ENCODE measurements around the gene UGDH. TPM values are rescaled to one million over a fixed set of nuclear protein-coding genes. Genes with fewer than 3 reads are reported as not detected.
"Not testable (repeated sequence)": the region's sequence is repeated elsewhere in the genome, so short reads cannot be mapped to it uniquely, and the experiment has no call there.

Gene UGDH
- total RNA-seq, 2 donors from 2014 or later, result 26.0 to 26.6 TPM

GRCh38 chr4:39476187-39476895 is 50.9 kb downstream of the UGDH start:
- no peaks in the 10 kb centered on the region for H3K9me3 Mint-ChIP-seq
- H3K36me3 Mint-ChIP-seq, result no peaks in the 10 kb centered on the region
- H3K27ac Mint-ChIP-seq, result peak overlapping the region; percentile 4 to 58
- DNase-seq (ENCODE audit: low spot score in 2 of 2), result no peak
- ATAC-seq, result no peak

GRCh38 chr4:39472396-39472795 is 54.8 kb downstream of the UGDH start:
- Mint-ChIP-seq H3K9me3 (no peaks in the 10 kb centered on the region), H3K27ac (no peak overlapping the region), H3K36me3 (no peaks in the 10 kb centered on the region)
- ATAC-seq, result no peak
- no peak for DNase-seq (ENCODE audit: low spot score in 2 of 2)

- no peaks in the 10 kb centered on the region for H3K9me3 Mint-ChIP-seq
- H3K27ac Mint-ChIP-seq, result no peak overlapping the region
- no peak for DNase-seq (ENCODE audit: low spot score in 2 of 2)
- no peak for ATAC-seq
- H3K36me3 Mint-ChIP-seq, result no peaks in the 10 kb centered on the region
Measured at GRCh38 chr4:39470402-39470801, 56.8 kb downstream of the UGDH start.

DNA sequence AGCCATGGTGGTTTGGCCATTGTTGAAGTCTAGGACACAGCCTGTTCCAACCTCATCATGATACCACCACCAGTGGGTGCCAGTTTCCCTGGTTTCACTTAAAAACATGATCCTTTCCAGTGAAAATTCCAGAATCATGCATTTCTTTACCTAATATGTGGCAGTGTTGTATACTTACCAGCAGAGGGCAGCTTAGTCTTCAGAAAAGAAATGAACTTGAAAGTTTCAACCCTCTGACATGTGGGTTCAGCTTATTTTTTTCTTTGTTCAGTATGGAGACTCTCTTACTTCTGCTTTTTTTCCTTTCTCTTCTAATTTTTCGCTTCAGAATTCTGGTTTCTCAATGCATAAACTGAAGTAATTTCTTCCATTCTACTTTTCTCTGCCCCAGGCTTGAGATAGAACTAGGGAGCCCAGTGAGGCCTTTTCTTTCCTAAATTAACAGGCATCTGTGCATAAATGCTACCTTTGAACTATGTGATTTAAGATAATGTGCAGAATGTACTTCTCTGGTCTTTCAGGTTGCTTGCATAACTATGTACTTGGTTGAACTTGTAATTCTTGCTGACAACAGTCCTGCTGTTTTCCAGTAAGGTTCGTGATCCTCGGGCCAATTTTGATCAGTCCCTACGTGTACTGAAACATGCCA is 57.7 kb downstream of the UGDH start:
- H3K27ac Mint-ChIP-seq, result peak overlapping the region in 1 of 2 donors; percentile 74
- no peaks in the 10 kb centered on the region for H3K9me3 Mint-ChIP-seq
- peak; percentile 52 to 58 for ATAC-seq
- no peak for DNase-seq (ENCODE audit: low spot score in 2 of 2)
- H3K36me3 Mint-ChIP-seq, result no peaks in the 10 kb centered on the region

DNA sequence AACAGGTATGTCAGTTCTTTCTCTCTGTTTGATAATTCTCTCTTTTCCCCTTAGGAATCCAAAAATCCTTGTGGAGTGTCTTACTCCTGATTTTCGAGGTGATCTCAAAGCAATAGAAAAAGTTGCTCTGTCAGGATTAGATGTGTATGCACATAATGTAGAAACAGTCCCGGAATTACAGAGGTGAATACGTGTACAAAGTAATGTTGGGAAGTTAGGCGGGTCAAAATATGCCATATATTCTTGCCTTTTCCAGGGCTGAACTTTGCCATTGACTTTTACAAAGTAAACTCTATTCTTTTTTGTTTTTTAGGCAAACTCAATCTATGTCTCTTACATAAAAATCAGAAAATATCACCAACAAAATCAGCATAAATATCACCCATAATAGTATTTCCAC is 59.8 kb downstream of the UGDH start:
- ATAC-seq, result no peak
- H3K9me3 Mint-ChIP-seq, result no peaks in the 10 kb centered on the region
- peaks cover 0 to 9% of the 10 kb centered on the region in 2 donors for H3K36me3 Mint-ChIP-seq
- no peak overlapping the region for H3K27ac Mint-ChIP-seq
- no peak for DNase-seq (ENCODE audit: low spot score in 2 of 2)

- no peak for DNase-seq (ENCODE audit: low spot score in 2 of 2)
- no peaks in the 10 kb centered on the region for H3K9me3 Mint-ChIP-seq
- no peak for ATAC-seq
- H3K27ac Mint-ChIP-seq, result peak overlapping the region in 1 of 2 donors; percentile 55
- peaks cover 0 to 9% of the 10 kb centered on the region in 2 donors for H3K36me3 Mint-ChIP-seq
Measured at GRCh38 chr4:39466747-39467146, 60.5 kb downstream of the UGDH start.

DNA sequence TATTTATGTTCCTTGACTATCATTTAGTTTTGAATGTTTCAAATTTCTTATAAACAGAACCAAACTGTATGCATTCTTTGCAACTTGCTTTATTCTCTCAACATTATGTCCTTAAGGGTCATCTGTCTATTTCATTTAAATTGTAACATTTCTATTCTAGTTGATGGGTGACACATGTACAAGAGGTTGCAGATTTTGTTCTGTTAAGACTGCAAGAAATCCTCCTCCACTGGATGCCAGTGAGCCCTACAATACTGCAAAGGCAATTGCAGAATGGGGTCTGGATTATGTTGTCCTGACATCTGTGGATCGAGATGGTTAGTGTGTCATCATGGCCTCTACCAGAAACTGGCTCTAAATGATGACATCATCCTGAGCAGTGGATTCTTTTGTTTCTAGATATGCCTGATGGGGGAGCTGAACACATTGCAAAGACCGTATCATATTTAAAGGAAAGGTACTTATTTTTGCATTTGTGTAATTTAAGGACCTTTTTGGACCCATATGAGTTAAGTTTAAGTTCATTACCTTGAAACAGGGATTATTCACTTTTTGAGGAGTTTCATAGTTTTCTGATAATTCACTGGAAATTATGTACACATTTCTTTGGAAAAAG is 62.2 kb downstream of the UGDH start:
- H3K9me3 Mint-ChIP-seq, result no peaks in the 10 kb centered on the region
- ATAC-seq, result peak; percentile 40 to 76

GRCh38 chr4:39458505-39459300 is 68.5 kb downstream of the UGDH start, which contains the start of the genes LIAS and RPL9:
Gene LIAS (plus strand): TSS chr4:39459056. CDS start chr4:39459118, 62 bp downstream.
Gene RPL9 (minus strand): TSS chr4:39458922. CDS start chr4:39458439, 483 bp downstream.
- Mint-ChIP-seq H3K27ac (peak within 1 kb of the TSS; percentile 99), H3K9me3 (no peaks in the 10 kb centered on the region), H3K36me3 (peaks cover 36 to 64% of the 10 kb centered on the region in 2 donors)
- DNase-seq (ENCODE audit: low spot score in 2 of 2) (peak; percentile 88 to 95), ATAC-seq (peak; percentile 92 to 93)

More for the DNA sequence above, 62.2 kb downstream of the UGDH start:
- DNase-seq (ENCODE audit: low spot score in 2 of 2), result no peak
- Mint-ChIP-seq H3K27ac (peak overlapping the region in 1 of 2 donors; percentile 6), H3K36me3 (peaks cover 0 to 9% of the 10 kb centered on the region in 2 donors)

GRCh38 chr4:39458161-39458504 is 69.1 kb downstream of the UGDH start:
- ATAC-seq; H3K9me3 Mint-ChIP-seq; DNase-seq (ENCODE audit: low spot score in 2 of 2): not testable (repeated sequence)
- Mint-ChIP-seq H3K36me3 (peaks cover 42 to 64% of the 10 kb centered on the region in 2 donors), H3K27ac (peak overlapping the region; percentile 99)

DNA sequence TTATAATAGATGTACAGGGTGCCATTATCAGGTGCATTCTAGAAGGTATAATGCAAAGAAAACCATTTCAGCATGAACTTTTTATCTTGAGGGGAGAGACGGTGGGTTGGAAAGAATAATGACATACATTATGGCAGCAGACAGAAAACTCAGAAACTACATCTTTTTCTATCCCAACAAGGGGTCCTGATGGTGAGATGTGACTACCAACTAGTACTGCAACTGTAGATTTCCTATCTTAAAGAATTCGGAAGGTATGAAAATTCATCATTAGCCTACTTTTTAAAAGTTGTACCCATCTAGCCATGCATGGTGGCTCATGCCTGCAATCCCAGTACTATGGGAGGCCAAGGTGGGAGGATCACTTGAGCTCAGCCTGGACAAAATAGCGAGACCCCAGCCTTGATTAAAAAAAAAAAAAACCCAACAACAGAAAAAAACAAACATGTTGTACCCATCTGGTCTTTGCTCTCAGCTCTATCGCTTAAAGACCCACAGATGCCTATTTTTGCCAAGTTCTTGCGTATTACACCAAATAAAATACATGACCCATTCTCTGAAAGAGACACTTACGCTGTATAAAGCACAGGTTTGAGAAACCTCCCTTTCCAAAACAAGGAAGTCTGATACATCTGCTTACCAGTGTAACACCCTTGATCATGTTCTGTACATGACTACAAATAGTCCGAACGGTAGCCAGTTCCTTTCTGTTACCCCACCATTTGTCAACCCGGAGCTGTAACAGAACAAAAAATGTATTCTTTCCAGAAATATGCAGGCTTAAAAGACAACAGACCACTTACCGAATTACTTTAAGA is 70.1 kb downstream of the UGDH start:
- Mint-ChIP-seq H3K27ac (peak overlapping the region; percentile 99), H3K9me3 (no peaks in the 10 kb centered on the region), H3K36me3 (peaks cover 51 to 72% of the 10 kb centered on the region in 2 donors)
- no peak for ATAC-seq
- DNase-seq (ENCODE audit: low spot score in 2 of 2), result no peak

DNA sequence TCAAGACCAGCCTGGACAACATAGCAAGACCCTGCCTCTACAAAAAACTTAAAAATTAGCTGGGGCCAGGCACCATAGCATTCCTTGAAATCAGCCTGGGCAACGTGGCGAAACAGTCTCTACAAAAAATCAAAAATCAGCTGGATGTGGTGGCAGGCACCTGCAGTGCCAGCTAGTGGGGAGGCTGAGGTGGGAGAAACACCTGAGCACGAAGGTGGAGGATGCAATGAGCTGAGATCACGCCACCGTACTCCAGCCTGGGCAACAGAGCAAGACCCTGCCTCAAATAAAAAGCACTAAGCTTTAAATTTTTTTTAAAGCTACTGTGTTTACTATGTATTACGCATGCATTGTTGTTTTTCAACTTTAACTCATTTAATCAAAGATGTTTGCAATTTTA is 71.8 kb downstream of the UGDH start:
- ATAC-seq, result no peak
- no peak for DNase-seq (ENCODE audit: low spot score in 2 of 2)

DNA sequence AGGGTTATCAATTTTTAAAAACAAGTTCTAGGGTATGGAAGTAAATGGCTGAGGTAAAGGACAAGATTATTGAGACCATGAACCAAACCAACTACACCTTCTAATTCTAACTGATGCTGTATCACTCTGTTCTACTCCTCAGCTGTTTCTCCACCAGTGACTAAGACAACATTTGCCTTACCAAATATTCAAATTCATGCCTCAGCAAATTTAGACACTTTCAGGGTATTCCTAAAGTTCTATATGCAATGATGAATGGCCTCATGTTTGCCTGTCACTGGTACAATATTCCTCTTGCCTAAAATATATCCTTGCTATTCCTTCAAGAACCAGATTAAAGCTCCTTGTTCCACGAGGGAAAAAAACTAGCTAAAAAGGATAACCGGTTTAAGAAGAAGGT is 73.5 kb downstream of the UGDH start:
- no peak for DNase-seq (ENCODE audit: low spot score in 2 of 2)
- H3K27ac Mint-ChIP-seq, result peak overlapping the region in 1 of 2 donors; percentile 65
- ATAC-seq, result no peak
- peaks cover 51 to 69% of the 10 kb centered on the region in 2 donors for H3K36me3 Mint-ChIP-seq
- H3K9me3 Mint-ChIP-seq, result no peaks in the 10 kb centered on the region

More for the DNA sequence above, 71.8 kb downstream of the UGDH start:
- H3K9me3 Mint-ChIP-seq, result no peaks in the 10 kb centered on the region
- H3K27ac Mint-ChIP-seq, result peak overlapping the region in 1 of 2 donors; percentile 44
- H3K36me3 Mint-ChIP-seq, result peaks cover 56 to 77% of the 10 kb centered on the region in 2 donors

DNA sequence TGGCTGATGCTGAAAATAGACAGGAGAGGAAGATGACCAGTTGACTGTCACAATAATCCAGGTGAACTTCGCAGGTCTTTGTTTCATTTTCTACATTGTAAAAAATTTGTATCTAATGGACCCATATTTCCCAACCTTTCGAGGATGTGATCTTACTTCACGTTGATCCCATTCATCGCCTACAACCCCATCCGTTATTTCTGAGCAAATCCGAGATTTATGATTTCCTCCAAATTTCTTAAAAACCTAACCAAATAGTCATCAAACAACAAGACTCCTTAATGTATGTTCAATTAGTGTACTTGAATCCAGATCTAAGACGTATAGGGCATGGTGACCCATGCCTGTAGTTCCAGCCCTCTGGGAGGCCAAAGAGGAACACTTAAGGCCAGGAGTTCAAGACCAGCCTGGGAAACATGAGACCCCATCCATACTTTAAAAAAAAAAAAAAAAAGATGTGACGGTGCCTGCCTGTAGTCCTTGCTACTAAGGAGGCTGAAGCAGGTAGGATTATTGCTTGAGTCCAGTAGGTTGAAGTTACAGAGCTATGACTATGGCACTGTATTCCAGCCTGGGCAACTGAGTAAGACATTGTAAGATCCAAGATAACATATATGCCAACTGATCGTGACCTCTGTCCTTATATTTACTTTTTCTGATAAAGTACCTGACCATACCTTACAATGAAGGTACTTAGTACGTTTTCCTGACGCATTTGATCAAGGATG is 74.2 kb downstream of the UGDH start:
- DNase-seq (ENCODE audit: low spot score in 2 of 2) (no peak), ATAC-seq (peak in 1 of 2 donors; percentile 20)
- H3K36me3 Mint-ChIP-seq, result peaks cover 43 to 62% of the 10 kb centered on the region in 2 donors
- H3K27ac Mint-ChIP-seq, result peak overlapping the region in 1 of 2 donors; percentile 41
- H3K9me3 Mint-ChIP-seq, result no peaks in the 10 kb centered on the region

DNA sequence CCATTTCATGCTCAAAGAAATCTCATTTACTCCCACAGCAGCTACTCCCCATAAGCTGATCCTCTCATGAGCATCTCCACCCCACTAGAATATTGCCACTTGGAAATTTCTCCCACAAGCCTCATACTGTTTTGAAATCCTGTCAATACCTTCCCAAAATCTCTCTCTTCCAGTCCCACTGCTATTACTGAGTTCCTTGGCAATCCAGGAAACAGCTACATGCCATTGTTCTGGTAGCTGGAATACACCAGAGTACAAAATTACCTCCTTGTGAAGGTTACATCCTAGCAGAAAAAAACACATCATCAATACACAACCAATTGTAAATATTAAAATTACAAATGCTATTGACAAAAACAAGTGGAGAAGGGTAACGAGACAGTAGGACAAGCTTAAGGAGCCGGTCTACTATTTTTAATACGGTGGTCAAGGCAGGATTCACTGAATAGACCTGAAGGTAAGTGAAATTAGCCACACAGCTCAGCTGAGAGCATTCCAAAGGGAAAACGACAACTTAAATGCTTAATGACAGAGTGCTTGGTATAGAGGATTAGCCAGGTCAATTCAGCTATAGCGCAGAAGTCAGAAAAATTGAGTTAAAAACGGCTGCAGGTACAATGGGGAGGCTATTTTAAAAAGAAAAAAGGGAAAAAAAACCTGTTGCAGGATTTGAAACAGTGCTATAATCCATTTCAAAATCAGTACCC is 74.9 kb downstream of the UGDH start:
- H3K9me3 Mint-ChIP-seq, result no peaks in the 10 kb centered on the region
- ATAC-seq (no peak), DNase-seq (ENCODE audit: low spot score in 2 of 2) (no peak)
- peak overlapping the region; percentile 41 to 86 for H3K27ac Mint-ChIP-seq
- H3K36me3 Mint-ChIP-seq, result peaks cover 36 to 55% of the 10 kb centered on the region in 2 donors
